Smooth muscle cell (in vitro differentiated cells): ENCODE data around the gene ECI2. TPM values are rescaled to one million over a fixed set of nuclear protein-coding genes. Genes with fewer than 3 reads are reported as not detected.

Experiments
- DNase-seq: peaks from one replicate; lab custom pipeline; 2025; ENCODE audit not compliant: unreplicated experiment; lab: John Stamatoyannopoulos, UW
- H2AFZ ChIP-seq: fragments of 200-600 bp; sonication (generic); 2 replicates; pipeline ENCODE4 v1.6.0; 2016; ENCODE audit warnings: antibody characterized with exemption, low read depth, mild to moderate bottlenecking
- H3F3A ChIP-seq: fragments of 200-600 bp; sonication (generic); 2 replicates; pipeline ENCODE4 v1.6.0; 2017; ENCODE audit warnings: antibody characterized with exemption, low read depth
- H3K27ac ChIP-seq: fragments of 200-600 bp; sonication (generic); 2 replicates; pipeline ENCODE4 v1.5.1; 2016; ENCODE audit warnings: low read depth, mild to moderate bottlenecking
- H3K27me3 ChIP-seq: fragments of 200-600 bp; sonication (generic); 2 replicates; pipeline ENCODE4 v1.6.1; 2016; ENCODE audit warnings: low read depth, mild to moderate bottlenecking
- H3K36me3 ChIP-seq: fragments of 200-600 bp; sonication (generic); 2 replicates; pipeline ENCODE4 v1.5.1; 2016; ENCODE audit warnings: low read depth
- H3K4me1 ChIP-seq: fragments of 200-600 bp; sonication (generic); 2 replicates; pipeline ENCODE4 v1.5.1; 2016; ENCODE audit warnings: low read depth
- H3K4me2 ChIP-seq: fragments of 200-600 bp; sonication (generic); 2 replicates; pipeline ENCODE4 v1.6.0; 2016; ENCODE audit warnings: mild to moderate bottlenecking
- H3K4me3 ChIP-seq: fragments of 200-600 bp; sonication (generic); 2 replicates; pipeline ENCODE4 v1.5.1; 2016; ENCODE audit warnings: mild to moderate bottlenecking
- H3K79me2 ChIP-seq: fragments of 200-600 bp; sonication (generic); 2 replicates; pipeline ENCODE4 v1.6.0; 2016; ENCODE audit warnings: low read depth, mild to moderate bottlenecking
- H3K9ac ChIP-seq: fragments of 200-600 bp; sonication (generic); 2 replicates; pipeline ENCODE4 v1.6.0; 2016; ENCODE audit warnings: low read depth
- H3K9me3 ChIP-seq: fragments of 200-600 bp; sonication (generic); replicated peaks from 2 replicates; pipeline ENCODE4 v1.5.1; 2016; ENCODE audit warnings: low read depth
- H4K20me1 ChIP-seq: fragments of 200-600 bp; sonication (generic); 2 replicates; pipeline ENCODE4 v1.6.0; 2016; ENCODE audit warnings: low read depth
- WGBS: methylation state at CpG from one replicate; pipeline ENCODE4 v1.1.7; 2016; ENCODE audit warnings: low lambda C conversion rate; 5-methylcytosine and 5-hydroxymethylcytosine counted together
- polyA plus RNA-seq: library from polyadenylated mRNA; unstranded; fragments of >200 nt; fragmentation: Nextera tagmentation; extraction: Ambion mirVana; gene quantifications from 2 replicates; pipeline ENCODE4 v1.2.1, GENCODE V29; 2016
- total RNA-seq: library from RNA; depleted of rRNA; stranded (reverse); fragments of >200 nt; gene quantifications from 2 replicates; pipeline ENCODE4 v1.2.3, GENCODE V29; 2014
- TF ChIP-seq, protein P1 (sequence below): fragments of 200-600 bp; sonication (generic); IDR thresholded peaks from 2 replicates; pipeline ENCODE4 v1.5.1; 2017; ENCODE audit warnings: borderline replicate concordance, mild to moderate bottlenecking, antibody characterized with exemption; ENCODE audit not compliant: insufficient read depth, poor library complexity, severe bottlenecking

The ECI2 gene
- total and polyA plus RNA-seq, 2 experiments from 2014 or later, result 62.0 to 69.8 TPM

DNA sequence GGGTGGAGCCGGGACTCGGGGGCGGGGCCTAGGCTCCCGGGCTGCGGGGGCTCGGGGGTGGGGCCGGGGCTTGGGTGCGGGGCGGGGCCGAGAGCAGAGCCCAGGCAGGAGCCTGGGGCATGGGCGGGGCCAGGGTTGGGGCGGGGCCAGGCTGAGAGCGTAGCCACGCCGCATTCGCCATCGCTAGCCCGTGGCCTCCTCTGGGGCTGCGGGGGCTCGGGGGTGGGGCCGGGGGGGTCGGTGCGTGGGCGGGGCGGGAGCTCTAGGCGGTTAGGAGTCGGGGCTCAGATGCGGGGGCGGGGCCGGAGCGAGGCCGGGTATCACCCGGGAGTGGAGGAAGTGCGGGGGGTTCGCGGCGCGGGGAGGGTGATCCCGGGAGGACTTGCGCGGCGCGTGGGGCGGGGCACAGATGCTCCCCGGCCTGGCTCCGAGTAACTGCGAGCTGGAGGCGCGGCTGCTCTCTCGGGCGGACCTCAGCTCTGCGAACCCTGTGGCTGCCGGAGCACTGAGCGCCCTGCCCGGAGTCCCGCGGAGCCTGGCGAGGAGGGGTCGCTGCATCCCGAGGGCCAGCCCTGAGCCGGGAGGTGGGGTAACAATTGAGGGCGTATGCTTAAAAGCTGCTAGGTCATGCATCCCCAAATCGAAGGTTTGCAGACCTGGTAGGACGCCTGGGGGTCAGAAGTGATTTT lies 434 bp upstream of the ECI2 start:
- Histone ChIP-seq H2AFZ (peak overlapping the region; percentile 36), H3K9ac (no peak overlapping the region)
- TF ChIP-seq, protein P1, sequence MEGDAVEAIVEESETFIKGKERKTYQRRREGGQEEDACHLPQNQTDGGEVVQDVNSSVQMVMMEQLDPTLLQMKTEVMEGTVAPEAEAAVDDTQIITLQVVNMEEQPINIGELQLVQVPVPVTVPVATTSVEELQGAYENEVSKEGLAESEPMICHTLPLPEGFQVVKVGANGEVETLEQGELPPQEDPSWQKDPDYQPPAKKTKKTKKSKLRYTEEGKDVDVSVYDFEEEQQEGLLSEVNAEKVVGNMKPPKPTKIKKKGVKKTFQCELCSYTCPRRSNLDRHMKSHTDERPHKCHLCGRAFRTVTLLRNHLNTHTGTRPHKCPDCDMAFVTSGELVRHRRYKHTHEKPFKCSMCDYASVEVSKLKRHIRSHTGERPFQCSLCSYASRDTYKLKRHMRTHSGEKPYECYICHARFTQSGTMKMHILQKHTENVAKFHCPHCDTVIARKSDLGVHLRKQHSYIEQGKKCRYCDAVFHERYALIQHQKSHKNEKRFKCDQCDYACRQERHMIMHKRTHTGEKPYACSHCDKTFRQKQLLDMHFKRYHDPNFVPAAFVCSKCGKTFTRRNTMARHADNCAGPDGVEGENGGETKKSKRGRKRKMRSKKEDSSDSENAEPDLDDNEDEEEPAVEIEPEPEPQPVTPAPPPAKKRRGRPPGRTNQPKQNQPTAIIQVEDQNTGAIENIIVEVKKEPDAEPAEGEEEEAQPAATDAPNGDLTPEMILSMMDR, result no peak

DNA sequence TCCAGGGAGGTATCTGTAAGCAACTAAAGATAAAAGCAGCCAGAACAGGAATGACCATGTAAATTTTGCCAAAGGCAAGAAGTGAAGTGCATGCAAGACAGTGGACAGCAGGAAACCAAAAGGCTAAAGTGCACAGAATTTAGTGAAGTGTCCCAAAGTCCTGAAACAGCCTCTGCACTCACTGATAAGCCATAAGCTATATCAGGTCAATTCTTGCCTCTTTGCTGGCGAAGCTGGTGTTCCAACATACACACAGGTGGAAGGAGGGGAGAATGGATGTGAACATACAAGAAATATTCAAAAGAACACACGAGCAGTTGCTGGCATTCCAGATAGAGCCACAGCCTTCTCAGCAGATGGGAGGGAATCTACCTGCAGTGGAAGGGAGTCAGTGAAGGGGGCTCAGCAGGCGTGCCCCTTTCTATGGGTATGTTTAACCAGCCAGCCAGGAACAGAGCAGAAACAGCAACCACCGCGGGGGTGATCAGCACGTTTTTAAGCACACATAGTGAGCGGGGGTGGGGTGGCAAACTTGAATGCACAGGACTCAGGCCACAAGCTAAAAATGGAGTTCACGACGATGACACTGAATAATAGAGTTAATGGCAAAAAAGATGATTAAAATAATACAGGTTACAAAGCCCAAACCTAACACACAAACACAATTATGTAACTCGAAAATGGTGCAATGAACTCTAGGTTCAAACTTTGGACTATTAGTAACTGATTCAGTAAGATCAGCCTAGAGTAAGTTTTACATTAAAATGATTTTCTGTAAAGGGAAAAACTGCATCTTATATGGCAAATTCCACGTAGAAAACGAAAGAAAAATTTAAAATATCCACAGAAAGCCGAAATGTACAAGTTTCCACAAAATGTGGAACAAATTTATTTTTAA lies 1.2 kb downstream of the ECI2 start:
- Histone ChIP-seq H4K20me1 (peaks cover 18% of the 10 kb centered on the region), H3K9ac (peak overlapping the region; percentile 82), H3K36me3 (peaks cover 10% of the 10 kb centered on the region), H3K4me3 (peak overlapping the region; percentile 95), H3K79me2 (peaks cover 23% of the 10 kb centered on the region), H2AFZ (peak overlapping the region; percentile 96), H3K27ac (no peak overlapping the region), H3K4me2 (peak overlapping the region; percentile 94), H3K4me1 (peaks cover 15% of the 10 kb centered on the region), H3F3A (peaks cover 5% of the 10 kb centered on the region), H3K9me3 (no peaks in the 10 kb centered on the region), H3K27me3 (peaks cover 15% of the 10 kb centered on the region)
- WGBS, result 15% methylated on average over 13 of the region's 13 CpGs
- DNase-seq, result no peak
- TF ChIP-seq, protein P1, result no peak

More for the DNA sequence above, 434 bp upstream of the ECI2 start:
- Histone ChIP-seq H3K36me3 (no peaks in the 10 kb centered on the region), H3K27me3 (peaks cover 16% of the 10 kb centered on the region), H3K4me1 (peaks cover 15% of the 10 kb centered on the region), H3K9me3 (no peaks in the 10 kb centered on the region), H3K4me3 (peak overlapping the region; percentile 49), H4K20me1 (peaks cover 18% of the 10 kb centered on the region), H3K4me2 (peak overlapping the region; percentile 82), H3F3A (peaks cover 5% of the 10 kb centered on the region), H3K27ac (no peak overlapping the region), H3K79me2 (peaks cover 23% of the 10 kb centered on the region)
- peak; percentile 95 for DNase-seq
- 0% methylated on average over 18 of the region's 64 CpGs for WGBS

DNA sequence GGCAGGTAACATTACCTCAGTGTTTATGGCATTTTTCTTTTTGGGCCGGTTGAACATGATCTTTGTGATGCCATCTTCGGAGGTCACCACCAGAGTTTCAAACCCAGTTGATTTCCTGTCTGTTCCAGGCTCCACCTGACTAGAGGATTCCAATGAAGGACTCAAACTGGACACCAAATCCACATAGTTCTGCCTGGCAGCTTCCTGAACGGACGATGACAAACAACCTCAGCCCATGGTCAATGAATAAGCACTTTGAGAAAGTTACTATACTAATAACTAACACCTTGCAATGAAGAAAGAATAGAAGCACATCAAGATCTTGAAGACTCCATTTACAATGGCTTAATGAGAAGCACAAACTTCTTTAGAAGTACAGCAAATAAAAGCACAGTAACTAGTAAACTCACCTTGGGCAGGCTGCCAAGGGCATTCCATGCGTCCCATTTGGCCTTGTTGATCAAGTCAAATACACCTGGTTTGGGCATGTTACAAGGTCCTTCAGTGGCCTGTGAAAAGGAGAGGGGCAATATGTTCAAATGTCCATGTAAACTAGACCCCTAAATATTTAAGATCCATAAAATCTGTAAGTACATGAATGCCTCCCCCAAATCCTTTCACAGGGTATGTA lies 4.9 kb downstream of the ECI2 start:
- H3K27ac ChIP-seq, result no peak overlapping the region
- H2AFZ ChIP-seq, result no peak overlapping the region
- no peak overlapping the region for H3K4me2 ChIP-seq
- H3K4me3 ChIP-seq, result no peak overlapping the region
- no peak for DNase-seq
- H3F3A ChIP-seq, result peaks cover 11% of the 10 kb centered on the region
- H3K9ac ChIP-seq, result no peak overlapping the region
- peaks cover 23% of the 10 kb centered on the region for H3K79me2 ChIP-seq
- no peaks in the 10 kb centered on the region for H3K9me3 ChIP-seq
- H3K4me1 ChIP-seq, result peaks cover 15% of the 10 kb centered on the region
- TF ChIP-seq, protein P1, result no peak
- H4K20me1 ChIP-seq, result peaks cover 33% of the 10 kb centered on the region
- peaks cover 10% of the 10 kb centered on the region for H3K36me3 ChIP-seq
- no peaks in the 10 kb centered on the region for H3K27me3 ChIP-seq
- 96% methylated on average over 5 of the region's 5 CpGs for WGBS
